Measurements from ENCODE around the gene FGF1.

Gene FGF1

DNA sequence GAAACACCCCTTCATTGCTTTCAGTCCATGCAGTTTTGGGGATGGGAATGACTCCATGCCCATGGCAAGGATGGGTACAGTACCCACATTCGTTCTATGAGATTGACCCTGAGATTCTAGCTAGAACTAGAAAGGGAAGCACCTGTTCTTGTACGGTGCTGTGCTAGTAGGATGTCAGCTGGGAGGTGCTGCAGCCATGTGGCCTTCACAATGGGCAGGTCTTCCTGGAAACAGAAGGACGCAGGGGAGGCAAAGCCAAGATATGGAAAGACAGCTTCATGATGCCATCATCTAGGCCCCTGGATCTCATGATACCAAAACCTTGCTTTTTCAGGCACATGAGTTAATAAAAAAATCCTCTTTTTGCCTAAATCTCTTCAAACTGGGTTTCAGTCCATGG, 10.5 kb upstream of the FGF1 start:
- DNase-seq (ENCODE audit: low read depth): no peak

- DNase-seq (ENCODE audit: low read depth): no peak
These were observed 8.4 kb upstream of the FGF1 start for GRCh38 chr5:142694092-142694856.

DNA sequence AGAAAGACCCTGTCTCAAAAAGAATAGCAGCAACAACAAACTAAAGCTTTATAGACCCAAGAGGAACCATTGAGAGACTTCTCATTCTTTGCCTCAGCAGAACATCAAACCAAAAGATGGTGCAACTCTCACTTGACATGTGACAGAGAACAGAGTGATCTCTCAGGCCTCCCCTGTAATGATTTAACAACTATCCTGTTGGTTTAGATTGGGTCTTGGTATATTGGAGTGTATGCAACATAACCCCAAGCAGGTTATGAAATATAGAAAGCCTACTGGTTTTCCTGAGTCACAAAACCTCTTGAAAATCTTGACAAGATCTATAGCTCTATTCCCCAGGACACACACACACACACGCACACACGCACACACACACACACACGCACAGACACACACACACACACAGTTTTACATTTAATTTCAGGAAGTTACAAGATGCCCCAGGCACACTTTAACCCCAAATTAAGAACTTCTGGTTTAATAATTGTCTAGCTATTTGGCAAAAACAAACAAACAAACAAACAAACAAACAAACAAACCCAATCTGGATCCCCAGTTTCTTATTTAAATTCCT, 6.5 kb upstream of the FGF1 start:
- no peak for DNase-seq (ENCODE audit: low read depth)

- DNase-seq (ENCODE audit: low read depth): no peak
These were observed 4.8 kb upstream of the FGF1 start for GRCh38 chr5:142690667-142691066.

- no peak for DNase-seq (ENCODE audit: low read depth)
These were observed 3.2 kb upstream of the FGF1 start for GRCh38 chr5:142689081-142689480.

- no peak for DNase-seq (ENCODE audit: low read depth)
These were observed 2.5 kb upstream of the FGF1 start for GRCh38 chr5:142688281-142688989.

DNA sequence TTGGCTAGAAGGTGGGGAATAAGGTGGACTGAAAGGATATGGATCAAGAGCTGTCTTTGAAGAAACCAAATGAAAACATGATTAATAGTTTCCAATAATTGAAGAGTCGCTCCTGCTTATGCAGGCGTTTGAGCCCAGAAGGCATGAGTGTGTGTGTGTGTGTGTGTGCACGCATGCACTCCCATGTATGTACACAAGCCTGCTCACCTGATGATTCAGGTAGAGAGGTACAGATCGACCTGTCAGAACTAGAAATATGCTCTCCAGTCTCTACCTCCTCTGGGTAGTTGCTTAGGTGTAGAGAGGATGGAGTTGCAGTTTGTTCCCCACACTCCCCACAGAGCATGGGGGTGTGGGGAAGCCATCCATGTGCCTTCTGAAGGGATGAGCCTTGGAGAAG, 1.1 kb upstream of the FGF1 start:
- DNase-seq (ENCODE audit: low read depth): no peak

GRCh38 chr5:142686210-142686734, 382 bp upstream of the FGF1 start:
- no peak for DNase-seq (ENCODE audit: low read depth)

GRCh38 chr5:142684508-142685041, 1.3 kb downstream of the FGF1 start:
- DNase-seq (ENCODE audit: low read depth): no peak

DNA sequence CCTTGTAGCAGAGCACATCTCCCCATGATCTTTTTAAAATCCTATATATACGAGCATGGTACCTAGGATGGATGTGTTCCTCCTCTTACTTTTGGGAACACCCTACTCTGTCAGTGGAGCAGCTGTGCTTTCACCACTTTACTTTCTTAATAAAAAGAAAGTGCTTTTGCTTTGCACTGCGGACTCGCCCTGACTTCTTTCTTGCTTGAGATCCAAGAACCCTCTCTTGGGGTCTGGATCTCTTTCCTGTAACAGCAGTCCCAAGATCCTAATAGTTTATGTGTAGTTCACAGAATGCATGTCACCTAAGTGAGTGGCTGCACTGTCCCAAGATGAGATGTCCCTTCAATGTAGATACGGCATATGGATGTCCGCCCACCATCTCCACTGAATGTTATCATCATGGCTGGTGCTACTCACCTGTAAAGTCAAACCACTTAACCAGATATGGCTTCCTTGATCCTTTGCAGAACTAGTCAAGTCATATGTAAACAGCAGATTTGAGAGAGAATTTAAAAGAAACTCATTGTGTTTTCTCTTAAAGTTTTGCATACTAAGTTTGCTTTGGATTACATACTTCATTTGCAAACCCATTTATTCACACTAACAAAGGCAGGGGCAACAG, 1.9 kb downstream of the FGF1 start:
- no peak for DNase-seq (ENCODE audit: low read depth)

- DNase-seq (ENCODE audit: low read depth): no peak
These were observed 2.8 kb downstream of the FGF1 start for GRCh38 chr5:142683116-142683515.

GRCh38 chr5:142680605-142681259, 5.2 kb downstream of the FGF1 start:
- no peak for DNase-seq (ENCODE audit: low read depth)

DNA sequence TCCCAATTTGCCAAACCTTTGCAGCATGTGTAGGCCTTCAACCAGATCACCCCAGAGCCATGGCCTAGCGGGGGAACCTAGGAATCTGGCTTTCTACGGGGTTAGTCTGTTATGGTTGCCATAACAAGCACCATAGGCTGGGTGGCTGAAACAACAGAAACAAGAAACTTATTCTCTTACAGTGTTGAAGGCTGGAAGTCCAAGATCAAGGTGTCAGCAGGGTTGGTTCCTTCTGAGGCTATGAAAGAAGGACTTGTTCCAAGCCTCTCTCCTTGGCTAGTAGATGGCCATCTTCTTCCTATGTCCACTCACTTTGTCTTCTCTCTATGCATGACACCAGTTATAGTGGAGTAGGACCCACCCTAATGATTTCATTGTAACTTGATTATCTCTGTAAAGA, 6.1 kb downstream of the FGF1 start:
- DNase-seq (ENCODE audit: low read depth): no peak

- DNase-seq (ENCODE audit: low read depth): no peak
These were observed 7.4 kb downstream of the FGF1 start for GRCh38 chr5:142678529-142678928.

DNA sequence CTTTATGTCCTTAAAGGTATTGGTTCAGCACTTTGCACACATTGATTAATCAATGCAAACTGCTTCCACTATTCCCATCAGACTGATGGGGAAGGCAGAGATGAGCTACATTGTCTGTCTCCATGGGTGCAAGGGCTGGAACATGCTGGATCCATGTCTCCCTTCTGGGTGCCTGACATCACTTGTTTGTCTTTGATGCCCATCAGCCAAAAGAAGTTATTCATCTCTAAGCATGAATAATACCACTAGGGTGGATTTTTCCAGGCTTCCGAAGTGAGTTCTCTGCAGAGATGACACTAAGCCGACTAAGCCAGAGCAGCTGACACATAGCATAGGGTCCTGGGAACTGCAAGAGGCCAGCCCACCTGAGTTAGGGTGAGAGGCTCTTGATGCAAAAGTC, 8.7 kb downstream of the FGF1 start:
- no peak for DNase-seq (ENCODE audit: low read depth)

DNA sequence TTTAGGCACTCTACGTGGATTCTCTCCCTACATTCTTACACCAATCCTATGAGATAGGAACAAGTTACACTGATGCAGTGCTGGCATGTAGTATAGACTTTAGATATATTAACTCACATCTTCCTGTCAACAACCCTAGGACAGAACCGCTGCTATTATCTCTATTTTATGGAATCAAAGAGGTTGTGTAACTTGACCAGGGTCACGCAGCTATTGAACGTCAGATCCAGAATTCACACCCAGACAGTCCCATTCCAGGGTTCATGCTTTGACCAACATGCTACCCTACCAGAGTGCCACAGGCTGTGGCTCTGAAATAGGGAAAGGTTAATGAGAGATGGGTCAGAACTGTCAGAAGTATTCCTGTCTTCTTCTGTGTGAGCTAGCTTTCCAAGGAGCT, 9.6 kb downstream of the FGF1 start:
- DNase-seq (ENCODE audit: low read depth): no peak

DNA sequence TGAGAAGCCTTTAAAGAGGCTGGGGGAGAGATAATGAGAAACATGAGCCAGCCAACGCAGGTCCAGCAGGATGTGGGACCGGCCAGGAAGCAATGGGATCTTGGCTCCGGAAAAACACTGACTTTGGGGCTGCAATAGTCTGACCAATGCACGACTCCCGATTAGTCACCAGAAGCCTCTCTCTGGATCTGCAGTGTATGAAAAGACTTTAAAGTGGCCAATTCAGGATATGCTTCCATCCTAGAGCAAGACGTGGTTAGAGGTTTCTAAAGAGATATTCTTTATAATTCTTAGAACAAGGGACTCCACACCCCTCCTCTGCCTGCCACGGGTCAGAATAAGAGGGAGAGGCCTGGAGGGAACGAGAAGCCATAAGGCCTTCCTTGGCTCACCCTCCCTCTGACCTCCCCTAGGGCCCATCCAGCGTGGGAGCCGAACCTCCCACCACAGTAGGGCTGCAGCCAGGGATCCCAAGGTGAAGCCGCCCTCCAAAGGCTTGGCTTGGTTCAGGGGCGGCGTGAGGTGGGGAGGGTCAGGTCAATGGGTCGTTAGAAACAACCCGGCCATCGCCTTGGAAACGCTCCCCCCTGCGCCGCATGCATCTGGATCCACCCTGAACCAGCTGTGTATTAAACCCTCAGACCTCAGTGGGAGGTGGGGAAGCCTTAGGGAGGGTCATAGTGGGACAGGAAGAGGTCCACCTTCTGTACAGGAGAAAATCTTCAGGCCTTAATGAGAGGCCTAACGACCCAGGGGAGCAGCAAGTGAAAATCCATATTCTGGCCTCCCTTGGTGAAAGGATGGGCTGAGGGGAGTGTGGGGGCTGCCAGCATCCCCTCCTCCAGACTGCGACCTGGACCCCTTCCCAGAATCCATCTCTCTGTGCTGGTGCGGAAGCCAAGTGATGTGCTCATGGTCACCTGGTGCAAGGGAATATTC, 11.1 kb downstream of the FGF1 start:
- DNase-seq (ENCODE audit: low read depth): no peak

DNA sequence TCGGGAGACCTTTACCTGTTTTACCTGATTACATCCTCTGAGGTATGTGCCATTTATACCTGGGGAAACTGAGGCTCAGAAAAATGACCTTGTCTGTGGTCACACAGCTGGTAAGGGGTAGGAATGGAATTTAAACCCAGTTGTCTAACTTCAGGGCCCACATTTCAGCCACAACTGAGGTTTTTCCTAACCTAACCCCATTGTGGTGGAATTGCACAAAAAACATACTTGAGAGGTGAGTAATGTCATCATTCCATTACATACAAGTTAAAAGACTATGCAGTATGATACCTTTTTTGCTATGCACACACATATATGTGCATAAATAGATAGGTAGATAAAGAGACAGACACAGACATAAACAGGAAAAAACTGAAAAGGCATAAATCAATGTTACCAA, 14.1 kb downstream of the FGF1 start:
- DNase-seq (ENCODE audit: low read depth): no peak

GRCh38 chr5:142671266-142671665, 14.6 kb downstream of the FGF1 start:
- no peak for DNase-seq (ENCODE audit: low read depth)

GRCh38 chr5:142670804-142671203, 15.1 kb downstream of the FGF1 start:
- DNase-seq (ENCODE audit: low read depth): no peak

- no peak for DNase-seq (ENCODE audit: low read depth)
These were observed 16.4 kb downstream of the FGF1 start for GRCh38 chr5:142669477-142669876.
